H9 (cell line): ENCODE measurements around the gene UBE2G1. TPM values are rescaled to one million over a fixed set of nuclear protein-coding genes. Genes with fewer than 3 reads are reported as not detected.
A peak's percentile ranks its signal among the peaks of the same experiment; 100 is the strongest.

Experiments
- DNase-seq: peaks from one replicate; pipeline ENCODE4 v3.0.0-alpha.2; 2017
- H2AFZ ChIP-seq: one replicate; pipeline ENCODE4 v1.6.1; 2013; ENCODE audit warnings: mild to moderate bottlenecking, low read length, control low read depth, moderate library complexity
- H2AK5ac ChIP-seq: 2 replicates; pipeline ENCODE4 v1.6.1; 2013; ENCODE audit warnings: low read length, control low read depth, mixed read lengths; ENCODE audit not compliant: insufficient read length
- H2BK120ac ChIP-seq: one replicate; pipeline ENCODE4 v1.6.1; 2013; ENCODE audit warnings: low read depth, mild to moderate bottlenecking, low read length, control low read depth, inconsistent platforms; ENCODE audit not compliant: poor library complexity, severe bottlenecking
- H2BK12ac ChIP-seq: 2 replicates; pipeline ENCODE4 v1.6.1; 2013; ENCODE audit warnings: low read length, control low read depth, mixed read lengths, low read depth; ENCODE audit not compliant: insufficient read length
- H2BK15ac ChIP-seq: 2 replicates; pipeline ENCODE4 v1.6.1; 2013; ENCODE audit warnings: low read depth, low read length, control low read depth
- H2BK20ac ChIP-seq: one replicate; pipeline ENCODE4 v1.6.1; 2013; ENCODE audit warnings: low read depth, mild to moderate bottlenecking, low read length, control low read depth, inconsistent platforms; ENCODE audit not compliant: poor library complexity, severe bottlenecking
- H2BK5ac ChIP-seq: 2 replicates; pipeline ENCODE4 v1.6.1; 2013; ENCODE audit warnings: low read length, control low read depth, mixed read lengths; ENCODE audit not compliant: insufficient read length
- H3K14ac ChIP-seq: 2 replicates; pipeline ENCODE4 v1.6.1; 2013; ENCODE audit warnings: low read length, control low read depth; ENCODE audit not compliant: insufficient read depth
- H3K18ac ChIP-seq: 2 replicates; pipeline ENCODE4 v1.6.1; 2013; ENCODE audit warnings: low read depth, mild to moderate bottlenecking, mixed read lengths, low read length, control low read depth; ENCODE audit not compliant: insufficient read length
- H3K23ac ChIP-seq: 2 replicates; pipeline ENCODE4 v1.6.1; 2013; ENCODE audit warnings: low read length, control low read depth, mixed read lengths, low read depth; ENCODE audit not compliant: insufficient read length
- H3K23me2 ChIP-seq: 2 replicates; pipeline ENCODE4 v1.6.1; 2013; ENCODE audit warnings: low read depth, mild to moderate bottlenecking, mixed read lengths, low read length, control low read depth; ENCODE audit not compliant: insufficient read length, poor library complexity, severe bottlenecking
- H3K27ac ChIP-seq: 2 replicates; pipeline ENCODE4 v1.5.1; 2013; ENCODE audit warnings: low read length, control low read depth, mixed read lengths, low read depth; ENCODE audit not compliant: insufficient read length
- H3K27me3 ChIP-seq: 2 replicates; pipeline ENCODE4 v1.6.1; 2013; ENCODE audit warnings: low read length, control low read depth, inconsistent platforms; ENCODE audit not compliant: insufficient read depth
- H3K4ac ChIP-seq: 2 replicates; pipeline ENCODE4 v1.6.1; 2013; ENCODE audit warnings: low read depth, mild to moderate bottlenecking, control low read depth, inconsistent platforms, low read length, moderate library complexity
- H3K4me1 ChIP-seq: 2 replicates; pipeline ENCODE4 v1.6.1; 2013; ENCODE audit warnings: low read length, control low read depth, inconsistent platforms; ENCODE audit not compliant: insufficient read depth
- H3K4me2 ChIP-seq: 2 replicates; pipeline ENCODE4 v1.6.1; 2013; ENCODE audit warnings: low read length, control low read depth, mixed read lengths; ENCODE audit not compliant: insufficient read length, insufficient read depth
- H3K56ac ChIP-seq: 2 replicates; pipeline ENCODE4 v1.6.1; 2013; ENCODE audit warnings: low read depth, mild to moderate bottlenecking, mixed read lengths, low read length, control low read depth; ENCODE audit not compliant: insufficient read length
- H3K79me1 ChIP-seq: 2 replicates; pipeline ENCODE4 v1.6.1; 2013; ENCODE audit warnings: low read depth, mild to moderate bottlenecking, moderate library complexity, low read length, control low read depth, inconsistent platforms; ENCODE audit not compliant: insufficient read depth, poor library complexity, severe bottlenecking
- H3K79me2 ChIP-seq: 2 replicates; pipeline ENCODE4 v1.6.1; 2013; ENCODE audit warnings: low read length, control low read depth, inconsistent platforms; ENCODE audit not compliant: insufficient read depth
- H3K9ac ChIP-seq: 2 replicates; pipeline ENCODE4 v1.6.1; 2013; ENCODE audit warnings: low read length, control low read depth, mixed read lengths; ENCODE audit not compliant: insufficient read length; ENCODE audit errors: extremely low read depth
- H3K9me3 ChIP-seq: one replicate; pipeline ENCODE4 v1.6.1; 2013; ENCODE audit warnings: low read depth, low read length, inconsistent platforms; ENCODE audit not compliant: control insufficient read depth
- H3T11ph ChIP-seq: one replicate; pipeline ENCODE4 v1.6.1; 2013; ENCODE audit warnings: mild to moderate bottlenecking, low read length, control low read depth, inconsistent platforms
- H4K20me1 ChIP-seq: one replicate; pipeline ENCODE4 v1.6.1; 2013; ENCODE audit not compliant: control insufficient read depth, insufficient read length, insufficient read depth
- H4K5ac ChIP-seq: 2 replicates; pipeline ENCODE4 v1.6.1; 2013; ENCODE audit warnings: low read depth, mild to moderate bottlenecking, mixed read lengths, low read length, control low read depth; ENCODE audit not compliant: insufficient read length
- H4K8ac ChIP-seq: replicated peaks from 2 replicates; pipeline ENCODE4 v1.6.1; 2013; ENCODE audit warnings: low read length, control low read depth, mixed read lengths, low read depth; ENCODE audit not compliant: insufficient read length
- H4K91ac ChIP-seq: 2 replicates; pipeline ENCODE4 v1.6.1; 2013; ENCODE audit warnings: low read depth, mild to moderate bottlenecking, moderate library complexity, mixed read lengths, low read length, control low read depth; ENCODE audit not compliant: insufficient read length
- H3K27ac Mint-ChIP-seq, 3 experiments: 2 replicates in 2 of 3; 3 replicates in 1 of 3; pipeline ENCODE4 v1.8.0; 2020 to 2021; ENCODE audit warnings: mixed read lengths in 3 of 3, mild to moderate bottlenecking in 1 of 3, moderate library complexity in 1 of 3
- H3K27me3 Mint-ChIP-seq: 2 replicates; pipeline ENCODE4 v1.8.0; 2021; ENCODE audit warnings: low read depth, mild to moderate bottlenecking, moderate library complexity, mixed read lengths
- H3K36me3 Mint-ChIP-seq, 3 experiments: 2 replicates in 2 of 3; 3 replicates in 1 of 3; pipeline ENCODE4 v1.8.0; 2020 to 2021; ENCODE audit warnings: low read depth in 3 of 3, mixed read lengths in 3 of 3; ENCODE audit not compliant: insufficient read depth in 1 of 3
- H3K4me1 Mint-ChIP-seq, 2 experiments: 2 replicates each; pipeline ENCODE4 v1.8.0; 2020; ENCODE audit warnings: mixed read lengths in 2 of 2
- H3K4me3 Mint-ChIP-seq, 2 experiments: 2 replicates in 1 of 2; 3 replicates in 1 of 2; pipeline ENCODE4 v1.8.0; 2020 to 2021; ENCODE audit warnings: mild to moderate bottlenecking in 2 of 2, mixed read lengths in 2 of 2, moderate library complexity in 1 of 2
- H3K9me3 Mint-ChIP-seq, 2 experiments: 2 replicates in 1 of 2; 3 replicates in 1 of 2; pipeline ENCODE4 v1.8.0; 2020; ENCODE audit warnings: mild to moderate bottlenecking in 2 of 2, mixed read lengths in 2 of 2, moderate library complexity in 1 of 2
- CTCF ChIP-seq: fragments of 200-600 bp; sonication (generic); conservative IDR thresholded peaks from 3 replicates; pipeline ENCODE4 v1.8.0; 2021; ENCODE audit warnings: antibody characterized with exemption, mild to moderate bottlenecking
- WGBS: extraction: QIAGEN DNeasy Blood & Tissue Kit; methylation state at CpG from one replicate; pipeline ENCODE4 v1.1.7; 2013; ENCODE audit warnings: missing lambda C conversion rate, low lambda C conversion rate, mixed read lengths; ENCODE audit not compliant: insufficient read length; ENCODE audit errors: extremely low coverage; 5-methylcytosine and 5-hydroxymethylcytosine counted together
- total RNA-seq: library from RNA; stranded (reverse); gene quantifications from 2 replicates; pipeline ENCODE4 v1.2.1, GENCODE V29; 2021

Gene UBE2G1
- total RNA-seq, 1 experiment from 2014 or later: 188 TPM

GRCh38 chr17:4369557-4370230, 3.2 kb upstream of the UBE2G1 start:
- Histone ChIP-seq H3K56ac (no peak overlapping the region), H3K4ac (no peak overlapping the region), H4K91ac (no peak overlapping the region), H3K27me3 (no peaks in the 10 kb centered on the region), H2BK12ac (no peak overlapping the region), H2AK5ac (no peak overlapping the region), H4K5ac (no peak overlapping the region), H3K9ac (no peak overlapping the region), H3K14ac (no peak overlapping the region), H3K79me1 (no peaks in the 10 kb centered on the region), H3T11ph (no peak overlapping the region), H2BK120ac (no peak overlapping the region), H3K4me2 (no peak overlapping the region), H4K20me1 (no peaks in the 10 kb centered on the region), H3K27ac (no peak overlapping the region), H3K18ac (no peak overlapping the region), H2BK5ac (no peak overlapping the region), H3K23ac (no peak overlapping the region), H2AFZ (no peak overlapping the region), H2BK15ac (no peak overlapping the region), H3K9me3 (no peaks in the 10 kb centered on the region), H2BK20ac (no peak overlapping the region), H4K8ac (no peak overlapping the region), H3K4me1 (no peaks in the 10 kb centered on the region), H3K79me2 (peaks cover 3% of the 10 kb centered on the region; the same call in 1 of the 2 replicates), H3K23me2 (peaks cover 5% of the 10 kb centered on the region)
- H3K9me3 Mint-ChIP-seq: peaks cover 0 to 4% of the 10 kb centered on the region in 2 experiments; a peak in 2 of 5 replicates
- no CpG with 5 or more reads among the region's 16 CpGs for WGBS
- H3K4me3 Mint-ChIP-seq: no peak overlapping the region
- H3K36me3 Mint-ChIP-seq: peaks cover 4 to 5% (median 5%) of the 10 kb centered on the region in 3 experiments
- no peaks in the 10 kb centered on the region for H3K27me3 Mint-ChIP-seq
- peaks cover 11 to 19% of the 10 kb centered on the region in 2 experiments for H3K4me1 Mint-ChIP-seq
- TF ChIP-seq CTCF: no peak
- peak overlapping the region; percentile 20 to 35 (median 33); a peak in 3 of 7 replicates for H3K27ac Mint-ChIP-seq
- DNase-seq: no peak
